ENCODE measurements around the gene GRAP.

- no peak for TF ChIP-seq ZNF394 (tag by site-specific recombination; IDR thresholded peaks at IDR 0.05; ENCODE audit: borderline replicate concordance)
- TF ChIP-seq, protein P1, sequence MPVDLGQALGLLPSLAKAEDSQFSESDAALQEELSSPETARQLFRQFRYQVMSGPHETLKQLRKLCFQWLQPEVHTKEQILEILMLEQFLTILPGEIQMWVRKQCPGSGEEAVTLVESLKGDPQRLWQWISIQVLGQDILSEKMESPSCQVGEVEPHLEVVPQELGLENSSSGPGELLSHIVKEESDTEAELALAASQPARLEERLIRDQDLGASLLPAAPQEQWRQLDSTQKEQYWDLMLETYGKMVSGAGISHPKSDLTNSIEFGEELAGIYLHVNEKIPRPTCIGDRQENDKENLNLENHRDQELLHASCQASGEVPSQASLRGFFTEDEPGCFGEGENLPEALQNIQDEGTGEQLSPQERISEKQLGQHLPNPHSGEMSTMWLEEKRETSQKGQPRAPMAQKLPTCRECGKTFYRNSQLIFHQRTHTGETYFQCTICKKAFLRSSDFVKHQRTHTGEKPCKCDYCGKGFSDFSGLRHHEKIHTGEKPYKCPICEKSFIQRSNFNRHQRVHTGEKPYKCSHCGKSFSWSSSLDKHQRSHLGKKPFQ (tag by site-specific recombination; IDR thresholded peaks at IDR 0.05): no peak
- TF ChIP-seq, protein P2, sequence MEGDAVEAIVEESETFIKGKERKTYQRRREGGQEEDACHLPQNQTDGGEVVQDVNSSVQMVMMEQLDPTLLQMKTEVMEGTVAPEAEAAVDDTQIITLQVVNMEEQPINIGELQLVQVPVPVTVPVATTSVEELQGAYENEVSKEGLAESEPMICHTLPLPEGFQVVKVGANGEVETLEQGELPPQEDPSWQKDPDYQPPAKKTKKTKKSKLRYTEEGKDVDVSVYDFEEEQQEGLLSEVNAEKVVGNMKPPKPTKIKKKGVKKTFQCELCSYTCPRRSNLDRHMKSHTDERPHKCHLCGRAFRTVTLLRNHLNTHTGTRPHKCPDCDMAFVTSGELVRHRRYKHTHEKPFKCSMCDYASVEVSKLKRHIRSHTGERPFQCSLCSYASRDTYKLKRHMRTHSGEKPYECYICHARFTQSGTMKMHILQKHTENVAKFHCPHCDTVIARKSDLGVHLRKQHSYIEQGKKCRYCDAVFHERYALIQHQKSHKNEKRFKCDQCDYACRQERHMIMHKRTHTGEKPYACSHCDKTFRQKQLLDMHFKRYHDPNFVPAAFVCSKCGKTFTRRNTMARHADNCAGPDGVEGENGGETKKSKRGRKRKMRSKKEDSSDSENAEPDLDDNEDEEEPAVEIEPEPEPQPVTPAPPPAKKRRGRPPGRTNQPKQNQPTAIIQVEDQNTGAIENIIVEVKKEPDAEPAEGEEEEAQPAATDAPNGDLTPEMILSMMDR (tag by site-specific recombination; IDR thresholded peaks at IDR 0.05): no peak
- no peak for TF ChIP-seq ZNF768 (tag by site-specific recombination; IDR thresholded peaks at IDR 0.05)
- no peak for TF ChIP-seq ZNF510 (tag by site-specific recombination; IDR thresholded peaks at IDR 0.05; ENCODE audit: insufficient replicate concordance)
- no peak for TF ChIP-seq ZNF843 (tag by site-specific recombination; IDR thresholded peaks at IDR 0.05)
These were observed 33.5 kb downstream of the GRAP start for GRCh38 chr17:19013226-19013625.

Data from HEK293 (cell line).